GM10266 (cell line): ENCODE results near the gene AP2A2.

Experiments used
- DNase-seq: peaks from one replicate; pipeline ENCODE4 v3.0.0; 2012; ENCODE audit errors: extremely low spot score
- CTCF ChIP-seq: IDR thresholded peaks from 2 replicates; pipeline ENCODE4 v1.5.1; 2012; ENCODE audit warnings: mild to moderate bottlenecking, low read depth; ENCODE audit not compliant: control insufficient read depth, insufficient read depth; ENCODE audit errors: missing control alignments

AP2A2 gene

DNA sequence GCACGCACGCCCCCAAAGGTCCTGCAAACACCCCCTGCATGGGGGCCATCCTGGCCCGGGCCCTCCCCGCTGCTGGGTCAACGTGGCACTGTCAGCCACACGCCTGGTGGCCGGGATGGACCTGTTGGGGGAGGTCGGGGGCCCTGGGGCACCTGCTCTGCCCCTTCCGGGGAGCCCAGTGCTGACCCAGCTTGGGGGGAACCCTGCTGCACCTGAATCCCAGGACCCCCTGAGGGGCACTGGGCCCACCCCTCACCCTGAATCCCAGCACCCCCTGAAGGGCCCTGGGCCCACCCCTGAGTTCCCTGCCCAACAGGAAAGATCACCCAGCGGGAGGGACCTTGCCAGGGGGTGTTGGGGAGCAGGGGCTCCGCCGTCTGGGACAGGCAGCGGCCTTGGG is 111.3 kb downstream of the AP2A2 start:
- DNase-seq = no peak
- TF ChIP-seq CTCF = no peak

DNA sequence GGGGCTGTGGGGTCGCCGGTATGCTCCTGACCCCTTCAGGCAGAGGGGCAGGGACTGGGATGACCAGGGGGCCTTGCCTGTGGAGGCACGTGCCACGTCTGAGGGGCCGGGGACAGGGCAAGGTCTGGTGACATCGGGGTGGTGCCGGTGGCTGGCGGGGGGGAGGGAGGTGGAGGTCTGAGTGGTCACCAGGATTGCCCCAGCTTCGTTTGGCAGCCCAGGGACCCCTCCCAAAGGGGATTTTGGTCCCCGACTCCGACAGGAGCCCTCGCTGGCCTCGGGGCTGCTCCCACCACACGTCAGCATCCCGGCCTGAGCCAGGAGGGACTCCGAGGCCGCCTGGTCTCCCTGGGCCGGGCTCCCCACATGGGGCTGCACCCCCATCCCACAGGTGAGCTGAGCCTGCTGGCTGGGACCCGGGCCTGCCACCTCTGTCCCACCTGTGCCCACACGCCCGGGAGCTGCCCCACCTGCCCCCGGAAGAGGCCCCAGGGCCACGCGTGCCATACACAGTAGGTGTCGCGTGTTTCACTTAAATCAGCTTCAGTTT is 111.9 kb downstream of the AP2A2 start:
- no peak for TF ChIP-seq CTCF
- DNase-seq = no peak

GRCh38 chr11:1038361-1038760 is 112.7 kb downstream of the AP2A2 start:
- no peak for TF ChIP-seq CTCF
- no peak for DNase-seq

- no peak for DNase-seq
Observed at GRCh38 chr11:1038921-1039320, 113.3 kb downstream of the AP2A2 start.

DNA sequence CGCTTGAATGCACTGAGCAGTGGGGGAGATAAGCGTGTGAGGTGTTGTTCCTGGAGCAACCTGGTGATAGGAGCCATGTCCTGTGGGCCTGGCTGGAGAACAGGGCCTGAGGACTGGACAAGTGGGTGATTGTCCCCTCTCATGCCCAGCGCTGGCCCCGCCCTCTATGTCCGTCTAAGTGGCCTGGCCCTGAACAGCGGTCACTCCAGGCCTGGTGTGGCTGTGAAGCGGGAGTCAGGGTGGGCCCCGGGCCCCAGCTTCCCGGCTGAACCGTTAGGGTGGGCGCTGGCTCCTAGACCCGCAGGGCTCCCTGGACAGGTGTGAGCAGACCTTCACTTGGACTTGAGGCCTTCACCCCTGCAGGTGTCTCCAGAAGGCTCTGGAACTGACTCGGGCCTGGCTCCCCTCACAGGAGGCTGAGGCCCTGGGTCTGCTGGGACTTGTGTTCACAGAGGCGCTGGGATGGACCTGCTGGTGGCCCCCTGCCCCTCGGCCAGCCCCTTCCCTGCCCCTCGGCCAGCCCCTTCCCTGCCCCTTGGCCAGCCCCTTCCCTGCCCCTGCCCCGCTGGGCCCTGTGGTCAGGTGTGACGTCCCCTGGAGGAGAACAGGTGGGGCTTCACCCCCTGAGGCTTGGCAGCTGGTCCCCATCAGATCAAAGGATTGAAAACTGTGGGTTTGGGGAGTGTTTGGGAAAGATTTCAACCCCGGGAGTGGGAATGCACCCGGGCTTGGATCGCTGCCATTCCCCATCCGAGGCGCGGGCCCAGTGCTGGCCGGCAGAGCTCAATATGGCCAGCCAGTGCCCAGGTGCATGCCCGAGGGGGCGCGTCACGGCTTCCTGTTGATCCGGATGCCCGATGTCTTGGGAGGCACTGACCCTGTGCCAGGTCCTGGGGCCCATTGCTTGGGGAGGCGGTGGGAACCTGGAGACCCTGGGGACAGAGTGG is 114.1 kb downstream of the AP2A2 start:
- DNase-seq = no peak
- TF ChIP-seq CTCF = no peak

More at GRCh38 chr11:1038921-1039320, 113.3 kb downstream of the AP2A2 start:
- no peak for TF ChIP-seq CTCF

DNA sequence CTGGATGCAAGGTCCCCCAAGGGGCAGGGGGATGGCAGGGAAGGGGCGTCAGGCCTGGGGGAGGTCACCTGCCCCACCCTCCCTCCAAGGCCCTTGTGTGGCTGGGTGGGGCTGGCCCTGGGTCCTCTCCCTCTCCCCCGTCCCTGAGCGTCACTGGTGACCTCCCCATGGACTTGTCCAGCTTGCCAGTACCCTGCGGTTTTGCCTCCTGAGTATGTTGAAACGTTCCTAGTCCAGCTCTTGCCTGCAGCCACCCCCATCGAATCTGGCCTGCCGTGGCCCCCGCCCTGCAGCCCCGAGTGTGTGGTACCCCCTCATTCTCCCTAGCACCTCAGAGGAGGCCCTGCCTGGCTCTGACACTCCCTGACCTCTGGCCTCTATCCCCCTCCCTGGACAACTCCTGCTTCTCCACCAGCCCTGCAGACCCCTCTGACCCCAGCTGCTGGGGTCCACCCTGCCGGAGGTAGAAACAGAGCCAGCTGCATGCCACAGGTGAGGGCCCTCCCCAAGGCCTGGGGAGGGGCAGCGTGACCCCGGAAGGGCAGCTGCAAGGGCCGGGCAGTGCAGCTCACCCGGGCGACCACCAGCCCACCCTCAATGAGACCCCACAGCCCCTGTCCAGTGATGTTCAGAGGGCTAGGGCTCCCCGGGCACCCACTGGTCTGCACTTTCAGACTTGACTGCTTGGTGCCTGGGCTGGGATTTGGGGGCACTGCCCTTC is 114.9 kb downstream of the AP2A2 start:
- no peak for TF ChIP-seq CTCF
- DNase-seq = no peak

DNA sequence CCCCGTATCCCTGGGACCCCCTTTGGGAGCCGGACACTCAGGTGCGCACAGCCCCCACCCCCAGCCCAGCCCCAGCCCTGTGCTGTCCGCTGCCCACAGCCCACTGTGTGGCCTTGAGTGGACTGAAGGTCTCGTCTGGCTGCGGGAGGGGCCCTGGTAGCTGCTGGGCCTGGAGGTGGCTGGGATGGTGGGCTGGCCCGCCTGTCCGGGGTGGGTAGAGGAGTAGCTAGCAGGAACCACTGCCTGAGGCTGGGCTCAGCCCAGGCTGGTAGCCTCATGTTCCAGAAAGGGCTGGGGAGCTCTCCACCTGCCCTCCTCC is 115.4 kb downstream of the AP2A2 start:
- no peak for DNase-seq
- no peak for TF ChIP-seq CTCF
